ENCODE results near the gene C3orf52. TPM values are rescaled to one million over a fixed set of nuclear protein-coding genes. Genes with fewer than 3 reads are reported as not detected.

C3orf52 gene
- total and polyA plus RNA-seq, 2 experiments from 2014 or later, result 8.1 to 16.6 TPM

- Histone ChIP-seq H3K79me2 (replicated peaks; ENCODE audit: insufficient read depth) (no peaks in the 10 kb centered on the region), H2AFZ (no peak overlapping the region), H3K4me1 (ENCODE audit: insufficient read depth) (peaks cover 20% of the 10 kb centered on the region), H4K20me1 (replicated peaks; ENCODE audit: insufficient read depth) (no peaks in the 10 kb centered on the region), H3K27me3 (ENCODE audit: insufficient read depth) (no peaks in the 10 kb centered on the region), H3K36me3 (ENCODE audit: insufficient read depth) (no peaks in the 10 kb centered on the region), H3F3A (replicated peaks; ENCODE audit: low read depth) (no peaks in the 10 kb centered on the region), H3K4me3 (no peak overlapping the region), H3K27ac (ENCODE audit: low read depth) (no peak overlapping the region), H3K9me2 (ENCODE audit: insufficient read depth) (no peaks in the 10 kb centered on the region), H3K4me2 (no peak overlapping the region)
- TF ChIP-seq NANOG (IDR thresholded peaks at IDR 0.05; ENCODE audit: borderline replicate concordance) (no peak), ZNF114 (CRISPR knock-in tag; IDR thresholded peaks at IDR 0.05) (no peak), ZNF331 (CRISPR knock-in tag; IDR thresholded peaks at IDR 0.05; ENCODE audit: low read depth) (no peak)
- H3K4me3 Mint-ChIP-seq, result no peak overlapping the region
- H3K27me3 Mint-ChIP-seq (ENCODE audit: insufficient read depth, low read depth, poor library complexity), result no peaks in the 10 kb centered on the region
- H3K36me3 Mint-ChIP-seq (ENCODE audit: low read depth), result no peaks in the 10 kb centered on the region
- no peaks in the 10 kb centered on the region for H3K9me3 Mint-ChIP-seq
- H3K4me1 Mint-ChIP-seq, result peaks cover 41% of the 10 kb centered on the region
- DNase-seq (ENCODE audit: low spot score), result no peak
- no peak overlapping the region for H3K27ac Mint-ChIP-seq
- no peak for ATAC-seq
These were observed 47.6 kb downstream of the C3orf52 start for GRCh38 chr3:112133626-112134334.

- Histone ChIP-seq H2AFZ (no peak overlapping the region), H3F3A (replicated peaks; ENCODE audit: low read depth) (no peaks in the 10 kb centered on the region), H3K4me3 (no peak overlapping the region), H4K20me1 (replicated peaks; ENCODE audit: insufficient read depth) (no peaks in the 10 kb centered on the region), H3K9me2 (ENCODE audit: insufficient read depth) (no peaks in the 10 kb centered on the region), H3K27me3 (ENCODE audit: insufficient read depth) (no peaks in the 10 kb centered on the region), H3K4me1 (ENCODE audit: insufficient read depth) (peaks cover 20% of the 10 kb centered on the region), H3K79me2 (replicated peaks; ENCODE audit: insufficient read depth) (no peaks in the 10 kb centered on the region), H3K36me3 (ENCODE audit: insufficient read depth) (no peaks in the 10 kb centered on the region), H3K4me2 (no peak overlapping the region), H3K27ac (ENCODE audit: low read depth) (no peak overlapping the region)
- ATAC-seq, result no peak
- TF ChIP-seq ETS1 (IDR thresholded peaks at IDR 0.05) (no peak), EZH2phosphoT487 (IDR thresholded peaks at IDR 0.05; ENCODE audit: unreplicated experiment) (no peak)
- no peak for DNase-seq (ENCODE audit: low spot score)
- no peak overlapping the region for H3K4me3 Mint-ChIP-seq
- H3K9me3 Mint-ChIP-seq, result no peaks in the 10 kb centered on the region
- no peak overlapping the region for H3K27ac Mint-ChIP-seq
- no peaks in the 10 kb centered on the region for H3K27me3 Mint-ChIP-seq (ENCODE audit: insufficient read depth, low read depth, poor library complexity)
- H3K4me1 Mint-ChIP-seq, result peaks cover 33% of the 10 kb centered on the region
- H3K36me3 Mint-ChIP-seq (ENCODE audit: low read depth), result no peaks in the 10 kb centered on the region
These were observed 48.3 kb downstream of the C3orf52 start for GRCh38 chr3:112134335-112135124.

GRCh38 chr3:112136046-112136445, 49.9 kb downstream of the C3orf52 start:
- no peak overlapping the region for H3K27ac ChIP-seq (ENCODE audit: low read depth)
- no peaks in the 10 kb centered on the region for H3F3A ChIP-seq (replicated peaks; ENCODE audit: low read depth)
- H3K27me3 ChIP-seq (ENCODE audit: insufficient read depth), result no peaks in the 10 kb centered on the region
- H3K27ac Mint-ChIP-seq, result no peak overlapping the region
- H3K79me2 ChIP-seq (replicated peaks; ENCODE audit: insufficient read depth), result no peaks in the 10 kb centered on the region
- H4K20me1 ChIP-seq (replicated peaks; ENCODE audit: insufficient read depth), result no peaks in the 10 kb centered on the region
- no peaks in the 10 kb centered on the region for H3K27me3 Mint-ChIP-seq (ENCODE audit: insufficient read depth, low read depth, poor library complexity)
- no peaks in the 10 kb centered on the region for H3K36me3 ChIP-seq (ENCODE audit: insufficient read depth)
- no peaks in the 10 kb centered on the region for H3K9me2 ChIP-seq (ENCODE audit: insufficient read depth)
- H3K9me3 Mint-ChIP-seq, result no peaks in the 10 kb centered on the region
- H2AFZ ChIP-seq, result no peak overlapping the region
- H3K4me3 Mint-ChIP-seq, result no peak overlapping the region
- peaks cover 31% of the 10 kb centered on the region for H3K4me1 Mint-ChIP-seq
- H3K36me3 Mint-ChIP-seq (ENCODE audit: low read depth), result no peaks in the 10 kb centered on the region
- H3K4me3 ChIP-seq, result no peak overlapping the region
- H3K4me2 ChIP-seq, result no peak overlapping the region
- H3K4me1 ChIP-seq (ENCODE audit: insufficient read depth), result peaks cover 20% of the 10 kb centered on the region
- DNase-seq (ENCODE audit: low spot score) (no peak), ATAC-seq (no peak)
- TF ChIP-seq EZH2phosphoT487 (IDR thresholded peaks at IDR 0.05; ENCODE audit: unreplicated experiment) (no peak), EZH2 (IDR thresholded peaks at IDR 0.05; ENCODE audit: low read depth, unreplicated experiment) (no peak), JUNB (IDR thresholded peaks at IDR 0.05; ENCODE audit: unreplicated experiment) (no peak), CREB1 (CRISPR knock-in tag; IDR thresholded peaks at IDR 0.05; ENCODE audit: low read depth) (no peak)

Data from GM23338 (cell line).